NT2/D1 (cell line): ENCODE results near the gene LRP1-AS.

Experiments
- YY1 ChIP-seq: IDR thresholded peaks from 2 replicates; pipeline ENCODE4 v1.6.1; 2011; ENCODE audit not compliant: insufficient read length, insufficient read depth
- ZNF274 ChIP-seq: IDR thresholded peaks from 2 replicates; pipeline ENCODE4 v1.6.1; 2011; ENCODE audit warnings: mild to moderate bottlenecking, low read depth, low read length

- TF ChIP-seq YY1 (no peak), ZNF274 (no peak)
Observed at GRCh38 chr12:57135527-57136326, 11.7 kb downstream of the LRP1-AS start.
